GM21423 (cell line): Measurements from ENCODE around the gene INA.
"Not testable (repeated sequence)": the region's sequence is repeated elsewhere in the genome, so short reads cannot be mapped to it uniquely, and the experiment has no call there.

Source experiments
- ATAC-seq: cut with Tn5 transposase; IDR thresholded peaks from one replicate; pipeline ENCODE4 v1.9.1; 2021; ENCODE audit warnings: mild to moderate bottlenecking, moderate library complexity; ENCODE audit not compliant: unreplicated experiment

INA gene

DNA sequence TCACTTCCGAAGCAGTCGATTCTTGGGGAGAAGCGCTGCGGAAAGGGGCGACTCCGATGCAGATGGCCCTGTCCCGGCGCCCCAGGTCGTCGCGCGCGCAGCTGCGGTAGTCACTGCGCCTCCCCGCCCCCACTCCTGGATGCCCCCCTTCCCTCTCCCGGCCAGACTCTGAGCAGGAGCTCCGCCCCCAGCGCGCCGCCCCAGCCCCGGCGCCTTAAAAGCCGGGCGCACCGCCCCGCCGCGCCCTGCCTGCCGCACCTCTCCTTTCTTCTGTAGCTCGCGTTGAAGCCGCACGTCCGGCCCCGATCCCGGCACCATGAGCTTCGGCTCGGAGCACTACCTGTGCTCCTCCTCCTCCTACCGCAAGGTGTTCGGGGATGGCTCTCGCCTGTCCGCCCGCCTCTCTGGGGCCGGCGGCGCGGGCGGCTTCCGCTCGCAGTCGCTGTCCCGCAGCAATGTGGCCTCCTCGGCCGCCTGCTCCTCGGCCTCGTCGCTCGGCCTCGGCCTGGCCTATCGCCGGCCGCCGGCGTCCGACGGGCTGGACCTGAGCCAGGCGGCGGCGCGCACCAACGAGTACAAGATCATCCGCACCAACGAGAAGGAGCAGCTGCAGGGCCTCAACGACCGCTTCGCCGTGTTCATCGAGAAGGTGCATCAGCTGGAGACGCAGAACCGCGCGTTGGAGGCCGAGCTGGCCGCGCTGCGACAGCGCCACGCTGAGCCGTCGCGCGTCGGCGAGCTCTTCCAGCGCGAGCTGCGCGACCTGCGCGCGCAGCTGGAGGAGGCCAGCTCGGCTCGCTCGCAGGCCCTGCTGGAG, at the start of gene INA:
Gene INA, plus strand, starts transcription at position 243 of the 817 bp plus-strand sequence. Its CDS starts 74 bp downstream, at position 317.
- ATAC-seq: no peak

DNA sequence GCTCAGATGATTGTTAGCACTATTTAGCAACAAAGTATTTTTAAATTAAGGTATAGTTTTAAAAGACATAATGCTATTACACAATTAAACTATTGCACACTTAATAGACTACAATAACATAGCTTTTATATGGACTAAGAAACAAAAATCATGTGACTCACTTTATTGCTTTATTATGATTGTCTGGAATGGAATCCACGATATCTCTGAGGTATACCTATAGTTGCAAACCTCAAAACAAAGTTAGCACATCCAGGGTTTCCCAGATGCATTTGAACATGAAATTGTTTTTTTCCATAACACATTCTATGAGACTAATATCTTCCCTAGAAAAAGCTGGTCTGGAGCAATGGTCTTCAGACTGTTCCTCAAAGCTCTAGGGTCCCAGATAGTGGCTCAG, 49.5 kb upstream of the INA start:
- no peak for ATAC-seq

DNA sequence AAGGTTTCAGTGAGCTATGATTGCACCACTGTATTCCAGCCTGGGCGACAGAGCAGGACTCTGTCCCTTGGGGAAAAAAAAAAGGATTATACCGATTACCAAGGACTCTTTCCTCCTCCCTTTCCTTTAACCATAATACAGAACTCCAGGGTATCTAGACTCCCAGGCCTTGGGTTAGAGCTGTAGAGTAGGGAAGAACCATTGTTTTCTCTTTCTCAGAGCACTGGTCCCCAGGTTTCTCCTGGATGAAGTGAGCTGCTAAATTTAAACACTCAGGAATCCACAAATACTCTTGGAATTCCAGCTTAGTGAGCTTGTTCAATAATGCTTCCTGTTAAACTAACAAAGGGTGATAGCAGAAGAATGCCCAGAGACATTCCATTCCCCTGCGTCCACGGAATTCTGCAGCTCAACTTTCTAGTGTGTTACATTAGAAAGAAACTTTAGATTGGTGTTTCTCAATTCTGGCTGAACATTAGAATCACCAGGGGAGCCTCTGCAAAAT, 45.8 kb upstream of the INA start:
- no peak for ATAC-seq

DNA sequence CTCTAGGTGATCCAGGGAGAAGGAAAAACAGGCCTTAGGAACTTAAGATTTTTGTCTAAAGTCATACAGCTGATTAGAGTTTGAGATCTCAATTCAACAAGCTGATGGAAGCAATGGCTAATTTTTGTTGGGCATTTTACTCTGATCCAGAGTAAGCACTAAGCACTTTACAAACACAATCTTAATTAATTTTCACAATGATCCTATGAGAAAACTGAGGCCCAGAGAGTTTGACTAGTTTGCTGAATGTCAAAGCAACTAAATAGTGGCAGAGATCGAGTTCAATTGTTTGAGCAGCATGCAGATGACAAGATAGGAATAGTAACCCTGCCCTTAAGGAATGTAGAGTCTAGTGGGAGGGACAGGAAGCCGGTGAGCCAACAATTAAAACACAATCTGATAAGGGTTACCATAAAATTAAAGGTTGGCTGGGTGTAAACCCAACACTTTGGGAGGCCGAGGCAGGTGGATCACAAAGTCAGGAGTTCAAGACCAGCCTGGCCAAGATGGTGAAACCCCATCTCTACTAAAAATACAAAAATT, 44.7 kb upstream of the INA start:
- no peak for ATAC-seq

DNA sequence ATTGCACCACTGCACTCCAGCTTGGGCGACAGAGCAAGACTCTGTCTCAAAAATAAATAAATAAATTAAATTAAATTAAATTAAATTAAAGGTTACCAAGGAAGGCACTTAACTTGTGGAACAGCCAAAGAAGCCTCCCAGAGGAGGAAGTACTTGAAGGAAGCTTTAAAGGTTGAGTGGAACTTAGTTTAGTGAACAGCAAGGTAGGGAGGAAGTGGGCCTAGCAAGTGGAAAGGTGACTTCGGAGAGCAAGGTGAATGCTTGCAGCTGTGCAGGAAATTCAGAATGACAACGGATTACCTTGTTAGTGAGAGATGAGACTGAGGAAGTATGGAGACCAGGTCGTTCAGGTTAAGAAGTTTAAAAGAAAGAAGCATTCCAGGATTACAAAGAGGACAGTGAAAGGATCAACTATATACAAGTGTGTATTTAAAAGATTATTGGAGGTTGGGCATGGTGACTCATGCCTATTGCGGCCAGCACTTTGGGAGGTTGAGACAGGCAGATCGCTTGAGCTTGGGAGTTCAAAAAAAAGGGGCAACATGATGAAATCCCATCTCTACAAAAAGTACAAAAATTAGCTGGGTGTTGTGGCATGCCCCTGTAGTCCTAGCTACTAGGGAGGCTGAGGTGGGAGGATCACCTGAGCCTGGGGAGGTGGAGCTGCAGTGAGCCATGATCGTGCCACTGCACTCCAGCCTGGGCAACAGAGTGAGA, 44.0 kb upstream of the INA start:
- no peak for ATAC-seq

DNA sequence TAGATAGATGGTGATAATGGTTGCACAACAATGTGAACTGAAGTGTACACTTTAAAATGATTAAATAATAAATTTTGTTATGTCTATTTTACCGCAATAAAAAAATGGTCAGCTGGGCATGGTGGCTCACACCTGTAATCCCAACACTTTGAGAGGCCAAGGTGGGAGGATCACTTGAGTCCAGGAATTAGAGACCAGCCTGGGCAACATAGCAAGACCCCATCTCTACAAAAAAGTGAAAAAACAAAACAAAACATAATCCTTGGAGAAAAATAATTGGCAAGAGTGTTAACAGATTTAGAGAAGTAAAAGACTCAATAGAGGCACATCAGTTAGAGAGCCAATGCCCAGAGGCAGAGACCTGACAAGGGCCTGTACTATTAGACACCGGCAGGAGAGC, 41.2 kb upstream of the INA start:
- no peak for ATAC-seq

DNA sequence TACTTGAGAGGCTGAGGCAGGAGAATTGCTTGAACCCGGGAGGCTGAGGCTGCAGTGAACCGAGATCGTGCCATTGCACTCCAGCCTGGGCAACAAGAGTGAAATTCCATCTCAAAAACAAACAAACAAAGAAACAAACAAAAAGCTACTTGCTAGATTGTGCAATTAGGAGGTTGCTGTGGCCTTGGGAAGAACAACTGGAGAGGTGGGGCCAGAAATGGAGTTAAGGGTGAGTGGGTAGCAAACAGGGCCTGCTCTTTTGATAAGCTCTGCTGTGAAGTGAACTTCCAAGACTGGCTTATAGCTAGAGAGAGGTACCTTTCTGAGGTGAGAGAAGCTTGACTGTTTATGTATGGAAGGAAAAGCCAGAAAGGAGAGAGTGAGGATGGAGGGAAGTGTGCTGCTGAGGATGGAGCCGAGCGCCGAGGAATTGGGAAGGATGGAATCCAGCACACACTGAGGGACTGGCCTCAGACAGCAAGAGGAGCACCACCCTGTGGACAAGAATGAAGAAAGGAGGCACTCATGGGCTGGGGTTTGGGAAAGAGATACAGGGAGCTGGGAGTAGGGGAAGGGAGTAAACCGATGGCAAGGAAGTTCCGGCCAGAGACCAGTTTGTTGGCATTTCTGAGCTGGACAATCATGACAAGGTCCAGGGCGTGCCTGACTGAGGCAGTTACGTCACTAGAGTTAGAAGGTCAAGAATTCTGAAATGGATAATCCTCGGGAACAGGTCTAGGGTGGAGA, 38.3 kb upstream of the INA start:
- ATAC-seq: no peak

DNA sequence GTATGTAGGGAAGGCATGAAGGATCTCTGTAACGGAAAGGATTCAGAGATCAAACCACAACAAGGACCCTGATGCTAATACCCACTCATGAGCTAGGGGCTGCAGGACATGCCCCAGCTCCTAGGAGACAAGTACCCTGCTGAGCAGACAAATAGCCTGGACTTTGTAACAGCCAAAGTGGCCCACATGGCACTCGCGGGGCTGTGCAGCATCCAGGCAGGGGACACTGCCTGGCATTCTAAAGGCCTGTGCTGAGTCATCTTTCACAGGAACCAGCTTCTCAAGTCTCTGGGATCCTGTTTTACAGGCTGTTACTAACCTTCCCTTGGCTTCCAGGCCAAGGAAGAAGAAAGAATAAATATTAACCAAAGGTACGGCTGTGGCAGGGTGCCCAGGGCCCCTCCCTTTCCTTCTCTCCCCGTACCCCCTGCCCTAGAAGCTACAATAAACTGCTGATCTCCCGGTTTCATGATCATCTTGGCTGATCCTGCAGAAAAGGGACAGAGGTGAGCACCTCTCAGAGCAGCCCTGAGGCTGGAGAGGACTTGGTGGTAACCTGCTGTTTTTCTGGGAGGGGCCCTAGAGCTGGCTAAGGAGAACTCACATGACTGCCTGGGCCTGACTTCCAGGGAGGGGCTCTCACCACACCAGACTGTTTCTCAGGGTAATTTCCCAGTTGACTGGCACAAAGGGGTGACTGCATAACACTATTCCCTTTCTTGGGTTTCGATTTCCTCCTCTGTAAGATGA, 35.5 kb upstream of the INA start:
- no peak for ATAC-seq

DNA sequence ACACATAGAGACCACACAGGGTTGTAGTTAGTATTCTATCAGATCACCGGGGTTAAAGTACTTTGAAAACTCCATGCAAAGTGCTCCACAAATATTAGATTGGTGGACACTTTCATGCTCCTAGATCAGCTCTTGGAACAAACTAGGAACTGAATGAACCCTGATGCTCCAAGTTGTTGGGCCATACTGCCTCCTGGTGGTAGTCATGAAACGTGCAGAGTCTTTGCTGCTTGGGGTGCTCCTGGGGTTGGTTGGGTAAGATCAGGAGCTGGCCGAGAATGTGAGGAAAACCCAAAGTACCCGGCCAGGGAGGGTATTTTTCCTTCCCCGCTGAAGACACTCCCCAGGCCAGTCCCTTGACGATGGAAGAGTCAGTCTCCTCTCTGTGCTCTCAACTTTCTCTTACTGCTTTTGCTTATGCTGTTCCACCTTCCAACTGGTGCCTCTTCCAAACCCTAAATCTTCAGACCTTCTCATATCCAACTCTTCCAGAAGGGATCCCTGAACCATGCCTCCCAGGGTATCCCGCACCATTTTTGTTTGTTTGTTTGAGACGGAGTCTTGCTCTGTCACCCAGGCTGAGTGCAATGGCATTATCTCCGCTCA, 32.2 kb upstream of the INA start:
- no peak for ATAC-seq

DNA sequence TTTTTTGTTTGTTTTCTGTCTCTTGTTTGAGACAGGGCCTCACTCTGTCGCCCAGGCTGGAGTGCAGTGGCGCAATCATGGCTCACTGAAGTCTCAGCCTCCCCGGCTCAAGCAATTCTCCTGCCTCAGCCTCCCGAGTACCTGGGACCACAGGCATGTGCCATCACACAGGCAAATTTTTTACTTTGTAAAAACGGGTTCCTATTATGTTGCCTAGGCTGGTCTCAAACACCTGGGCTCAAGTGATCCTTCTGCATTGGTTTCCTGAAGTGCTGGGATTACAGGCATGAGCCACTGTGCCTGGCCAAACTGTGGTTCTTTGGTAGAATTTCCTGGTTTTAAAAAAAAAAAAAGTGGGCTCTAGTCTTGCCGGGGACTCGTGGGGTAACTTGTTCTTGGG, 31.4 kb upstream of the INA start, which contains the start of gene RPEL1:
Gene RPEL1, plus strand, starts transcription at position 301 of the 400 bp plus-strand sequence. CDS start 110 bp downstream, outside the sequence.
- ATAC-seq: not testable (repeated sequence)

DNA sequence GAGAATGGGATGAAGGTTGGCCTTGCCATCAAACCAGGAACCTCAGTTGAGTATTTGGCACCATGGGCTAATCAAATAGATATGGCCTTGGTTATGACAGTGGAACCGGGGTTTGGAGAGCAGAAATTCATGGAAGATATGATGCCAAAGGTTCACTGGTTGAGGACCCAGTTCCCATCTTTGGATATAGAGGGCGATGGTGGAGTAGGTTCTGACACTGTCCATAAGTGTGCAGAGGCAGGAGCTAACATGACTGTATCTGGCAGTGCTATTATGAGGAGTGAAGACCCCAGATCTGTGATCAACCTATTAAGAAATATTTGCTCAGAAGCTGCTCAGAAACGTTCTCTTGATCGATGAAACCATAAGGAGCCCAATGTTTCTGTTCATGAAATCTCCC, 30.6 kb upstream of the INA start:
- ATAC-seq: no peak

DNA sequence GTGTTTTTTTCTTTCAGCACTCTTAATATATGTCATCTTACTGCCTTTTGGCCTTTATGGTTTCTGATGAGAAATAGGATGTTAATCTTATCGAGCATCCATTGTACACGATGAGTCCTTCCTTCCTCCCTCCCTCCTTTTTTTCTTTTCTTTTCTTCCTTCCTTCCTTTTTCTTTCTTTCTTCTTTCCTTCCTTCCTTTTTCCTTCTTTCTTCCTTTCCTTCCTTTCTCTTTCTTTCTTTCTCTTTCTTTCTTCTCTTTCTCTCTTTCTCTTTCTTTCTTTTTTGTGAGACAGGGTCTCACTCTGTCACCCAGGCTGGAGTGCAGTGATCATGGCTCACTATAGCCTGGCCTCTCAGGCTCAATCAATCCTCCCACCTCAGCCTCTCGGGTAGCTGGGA, 22.8 kb upstream of the INA start:
- ATAC-seq: no peak

DNA sequence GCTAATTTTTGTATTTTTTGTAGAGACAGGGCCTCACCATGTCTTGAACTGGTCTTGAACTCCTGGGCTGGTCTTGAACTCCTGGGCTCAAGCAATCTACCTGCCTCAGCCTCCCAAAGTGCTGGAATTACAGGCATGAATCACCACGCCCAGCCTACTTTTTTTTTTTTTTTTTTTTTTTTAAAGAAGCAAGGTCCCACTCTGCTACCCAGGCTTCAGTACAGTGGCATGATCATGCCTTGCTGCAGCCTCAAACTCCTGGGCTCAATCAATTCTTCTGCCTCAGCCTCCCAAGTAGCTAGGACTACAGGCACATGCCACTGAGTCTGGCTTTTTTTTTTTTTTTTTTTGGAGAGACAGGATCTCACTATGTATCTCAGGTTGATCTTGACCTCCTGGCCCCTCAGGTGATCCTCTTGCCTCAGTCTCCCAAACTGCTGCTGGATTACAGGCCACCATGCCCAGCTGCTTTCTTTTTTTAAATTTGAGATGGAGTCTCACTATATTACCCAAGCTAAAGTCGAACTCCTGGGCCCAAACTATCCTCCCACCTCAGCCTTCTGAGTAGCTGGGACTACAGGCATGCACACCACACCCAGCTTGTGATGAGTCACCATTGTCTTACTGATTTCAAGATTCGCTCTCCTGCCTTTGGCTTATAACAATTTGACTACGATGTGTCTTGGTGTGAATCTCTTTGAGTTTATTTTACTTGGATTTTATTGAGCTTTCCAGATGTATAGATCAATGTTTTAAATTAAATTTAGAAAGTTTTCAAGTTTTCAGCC, 22.2 kb upstream of the INA start:
- no peak for ATAC-seq

DNA sequence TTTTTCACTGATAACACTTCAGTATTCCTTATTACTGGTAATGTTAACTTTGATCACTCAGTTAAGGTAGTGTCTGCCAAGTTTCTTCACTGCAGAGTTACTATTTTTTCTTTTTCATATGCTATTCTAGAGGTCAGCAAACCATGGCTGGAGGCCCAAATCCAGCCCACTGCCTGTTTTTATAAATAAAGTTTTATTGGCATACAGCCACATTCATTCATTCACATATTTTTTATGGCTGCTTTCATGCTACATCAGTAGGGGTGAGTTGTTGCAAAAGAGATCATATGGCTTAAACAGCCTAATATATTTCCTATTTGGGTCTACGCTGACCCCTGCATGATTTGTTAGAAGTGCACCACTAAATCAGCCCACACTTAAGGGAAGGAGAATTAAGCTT, 20.3 kb upstream of the INA start:
- ATAC-seq: no peak

DNA sequence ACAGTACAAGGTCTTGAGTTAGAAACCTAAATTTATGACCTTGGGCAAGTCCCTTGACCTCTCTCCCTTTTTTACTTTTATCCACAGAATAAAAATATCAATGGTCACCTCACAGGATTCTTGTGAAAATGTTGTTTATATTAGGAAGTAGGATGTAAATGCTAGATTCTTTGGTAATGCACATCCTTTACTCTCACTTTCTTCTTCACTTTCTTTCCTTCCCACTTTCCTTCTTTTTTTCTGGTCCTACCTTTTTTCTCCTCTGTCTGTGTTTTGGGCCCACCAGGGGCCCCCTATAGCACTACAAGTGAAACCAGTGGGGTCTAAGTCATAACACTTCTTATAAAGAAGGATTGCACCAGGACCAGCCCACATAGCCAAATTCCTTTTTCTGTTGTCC, 19.1 kb upstream of the INA start:
- no peak for ATAC-seq

DNA sequence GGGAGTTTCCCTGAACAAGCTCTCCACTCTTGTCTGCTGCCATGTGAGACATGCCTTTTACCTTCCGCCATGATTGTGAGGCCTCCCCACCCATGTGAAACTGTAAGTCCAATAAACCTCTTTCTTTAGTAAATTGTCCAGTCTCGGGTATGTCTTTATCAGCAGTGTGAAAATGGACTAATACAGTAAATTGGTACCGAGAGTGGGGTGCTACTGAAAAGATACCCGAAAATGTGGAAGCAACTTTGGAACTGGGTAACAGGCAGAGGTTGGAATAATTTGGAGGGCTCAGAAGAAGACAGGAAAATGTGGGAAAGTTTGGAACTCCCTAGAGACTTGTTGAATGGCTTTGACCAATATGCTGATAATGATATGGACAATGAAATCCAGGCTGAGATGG, 18.0 kb upstream of the INA start:
- ATAC-seq: not testable (repeated sequence)

DNA sequence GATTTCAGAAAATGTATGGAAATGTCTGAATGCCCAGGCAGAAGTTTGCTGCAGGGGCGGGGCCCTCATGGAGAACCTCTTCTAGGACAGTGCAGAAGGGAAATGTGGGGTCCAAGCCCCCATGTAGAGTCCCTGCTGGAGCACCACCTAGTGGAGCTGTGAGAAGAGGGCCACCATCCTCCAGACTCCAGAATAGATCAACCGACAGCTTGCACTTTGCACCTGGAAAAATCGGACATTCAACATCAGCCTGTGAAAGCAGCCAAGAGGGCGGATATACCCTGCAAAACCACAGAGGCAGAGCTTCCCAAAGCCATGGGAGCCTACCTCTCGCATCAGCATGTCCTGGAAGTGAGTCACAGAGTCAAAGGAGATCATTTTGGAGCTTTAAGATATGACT, 16.9 kb upstream of the INA start:
- no peak for ATAC-seq

DNA sequence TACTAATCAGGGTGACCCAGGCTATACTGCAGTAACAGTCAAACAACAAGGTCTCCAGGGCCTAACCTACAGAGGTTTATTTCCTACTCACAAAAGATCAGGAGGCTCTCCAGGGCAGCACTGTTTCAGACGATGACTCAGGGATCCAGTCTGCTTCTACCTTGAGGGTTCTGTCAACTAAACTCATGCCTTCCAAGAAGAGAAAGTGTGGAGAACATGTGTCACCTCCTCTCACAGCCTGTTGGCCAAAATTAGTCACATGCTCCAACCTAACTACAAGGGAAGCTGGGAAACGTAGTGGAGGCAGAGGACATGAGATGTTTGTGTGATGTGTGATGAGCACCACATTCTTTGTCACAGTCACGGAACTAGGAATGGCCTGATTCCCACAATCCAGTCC, 14.7 kb upstream of the INA start:
- no peak for ATAC-seq

DNA sequence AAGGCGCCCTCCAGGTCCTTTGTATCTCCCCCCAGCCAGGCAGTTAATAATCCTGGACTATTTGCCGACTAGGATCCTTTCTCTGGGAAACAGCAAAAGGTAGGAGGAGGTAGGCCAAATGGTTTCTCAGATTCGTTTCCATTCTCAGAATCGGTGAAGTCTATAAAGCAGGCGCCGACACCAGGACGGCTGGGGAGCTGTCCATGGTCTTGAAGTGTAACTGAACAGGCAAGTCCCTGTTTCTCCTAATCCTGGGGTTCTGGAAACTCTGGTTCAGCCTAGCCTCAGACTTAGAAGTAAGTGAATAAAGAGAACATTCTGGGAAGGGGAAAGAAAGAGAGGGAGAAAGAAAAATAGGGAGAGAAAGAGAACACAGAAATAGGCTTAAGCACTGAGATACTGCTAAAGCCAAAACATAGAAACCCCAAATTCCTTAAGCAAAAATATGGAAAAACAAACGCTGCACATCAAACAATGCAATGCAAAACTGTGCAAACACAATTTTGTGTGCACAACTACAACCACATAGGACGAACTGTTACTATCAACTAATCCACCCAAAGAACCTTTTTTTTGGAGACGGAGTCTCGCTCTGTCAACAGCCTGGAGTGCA, 11.1 kb upstream of the INA start:
- ATAC-seq: no peak
